Loucy (cell line): ENCODE measurements around the gene TAP2.

ENCODE experiments used
- H2AFZ ChIP-seq: fragments of 200-600 bp; sonication (generic); 2 replicates; pipeline ENCODE4 v1.6.0; 2016; ENCODE audit warnings: antibody characterized with exemption, mild to moderate bottlenecking, low read length, moderate library complexity
- H3F3A ChIP-seq: fragments of 200-600 bp; 2 replicates; pipeline ENCODE4 v1.6.0; 2016; ENCODE audit warnings: antibody characterized with exemption, low read depth, mild to moderate bottlenecking
- H3K27me3 ChIP-seq: fragments of 200-600 bp; sonication (generic); 2 replicates; pipeline ENCODE4 v1.6.1; 2014; ENCODE audit warnings: low read length, mild to moderate bottlenecking; ENCODE audit not compliant: insufficient read depth, poor library complexity, severe bottlenecking
- H3K36me3 ChIP-seq: fragments of 200-600 bp; sonication (generic); 2 replicates; pipeline ENCODE4 v1.6.1; 2016; ENCODE audit warnings: low read length; ENCODE audit not compliant: insufficient read depth
- H3K4me1 ChIP-seq: fragments of 200-600 bp; sonication (generic); 2 replicates; pipeline ENCODE4 v1.5.1; 2014; ENCODE audit warnings: low read length, mild to moderate bottlenecking; ENCODE audit not compliant: insufficient read depth, poor library complexity, severe bottlenecking
- H3K4me2 ChIP-seq: fragments of 200-600 bp; sonication (generic); 2 replicates; pipeline ENCODE4 v1.6.0; 2014; ENCODE audit warnings: antibody characterized with exemption, low read length, low read depth, mild to moderate bottlenecking; ENCODE audit not compliant: poor library complexity, severe bottlenecking
- H3K4me3 ChIP-seq: fragments of 200-600 bp; sonication (generic); 2 replicates; pipeline ENCODE4 v1.5.1; 2014; ENCODE audit warnings: low read length, mild to moderate bottlenecking, mixed read lengths; ENCODE audit not compliant: poor library complexity, severe bottlenecking
- H3K79me2 ChIP-seq: fragments of 200-600 bp; sonication (generic); 2 replicates; pipeline ENCODE4 v1.6.1; 2014; ENCODE audit warnings: low read length; ENCODE audit not compliant: insufficient read depth
- H3K9ac ChIP-seq: fragments of 200-600 bp; sonication (generic); 2 replicates; pipeline ENCODE4 v1.6.0; 2014; ENCODE audit warnings: mild to moderate bottlenecking, low read depth, low read length, moderate library complexity; ENCODE audit not compliant: poor library complexity, severe bottlenecking
- H3K9me2 ChIP-seq: fragments of 200-600 bp; sonication (generic); replicated peaks from 2 replicates; pipeline ENCODE4 v1.6.1; 2016; ENCODE audit warnings: low read depth, low read length, mixed read lengths
- H3K9me3 ChIP-seq: fragments of 200-600 bp; sonication (generic); 2 replicates; pipeline ENCODE4 v1.6.1; 2014; ENCODE audit warnings: mild to moderate bottlenecking, antibody characterized with exemption, low read length, low read depth; ENCODE audit not compliant: insufficient read depth
- H4K20me1 ChIP-seq: fragments of 200-600 bp; sonication (generic); 2 replicates; pipeline ENCODE4 v1.6.0; 2014; ENCODE audit warnings: antibody characterized with exemption, low read length, mild to moderate bottlenecking; ENCODE audit not compliant: insufficient read depth, poor library complexity, severe bottlenecking
- CTCF ChIP-seq: fragments of 200-600 bp; sonication (generic); conservative IDR thresholded peaks from 2 replicates; pipeline ENCODE4 v1.5.1; 2014; ENCODE audit warnings: mild to moderate bottlenecking, antibody characterized with exemption, low read length
- EZH2phosphoT487 ChIP-seq: fragments of 200-600 bp; IDR thresholded peaks from 2 replicates; pipeline ENCODE4 v1.6.1; 2018; ENCODE audit warnings: antibody characterized with exemption, mild to moderate bottlenecking, moderate library complexity, borderline replicate concordance

The TAP2 gene

GRCh38 chr6:32867554-32868256 is 29.2 kb upstream of the TAP2 start:
- Histone ChIP-seq H2AFZ (peak overlapping the region; percentile 10; the same call in 1 of the 2 replicates), H3K27me3 (no peaks in the 10 kb centered on the region), H3K4me3 (peak overlapping the region; percentile 47), H4K20me1 (no peaks in the 10 kb centered on the region), H3F3A (no peaks in the 10 kb centered on the region), H3K9ac (peak overlapping the region; percentile 57), H3K9me3 (no peaks in the 10 kb centered on the region), H3K36me3 (no peaks in the 10 kb centered on the region), H3K4me2 (peak overlapping the region; percentile 64), H3K9me2 (no peaks in the 10 kb centered on the region), H3K79me2 (no peaks in the 10 kb centered on the region), H3K4me1 (peaks cover 31% of the 10 kb centered on the region)
- TF ChIP-seq CTCF (no peak), EZH2phosphoT487 (no peak)

GRCh38 chr6:32867022-32867477 is 28.5 kb upstream of the TAP2 start:
- Histone ChIP-seq H3K79me2 (no peaks in the 10 kb centered on the region), H3K4me2 (peak overlapping the region; percentile 64), H3K9ac (peak overlapping the region; percentile 57)

GRCh38 chr6:32865724-32866443 is 27.3 kb upstream of the TAP2 start:
- H3K9me3 ChIP-seq = no peaks in the 10 kb centered on the region
- peaks cover 36% of the 10 kb centered on the region for H3K4me1 ChIP-seq
- TF ChIP-seq EZH2phosphoT487 (no peak), CTCF (no peak)
- H3K4me3 ChIP-seq = no peak overlapping the region
- peaks cover 5% of the 10 kb centered on the region for H3K79me2 ChIP-seq
- H2AFZ ChIP-seq = no peak overlapping the region
- H4K20me1 ChIP-seq = no peaks in the 10 kb centered on the region
- peak overlapping the region; percentile 64 for H3K4me2 ChIP-seq
- no peaks in the 10 kb centered on the region for H3K27me3 ChIP-seq
- no peaks in the 10 kb centered on the region for H3K36me3 ChIP-seq
- no peaks in the 10 kb centered on the region for H3F3A ChIP-seq
- H3K9ac ChIP-seq = no peak overlapping the region
- H3K9me2 ChIP-seq = no peaks in the 10 kb centered on the region

More at GRCh38 chr6:32867022-32867477, 28.5 kb upstream of the TAP2 start:
- no peaks in the 10 kb centered on the region for H3K9me2 ChIP-seq
- TF ChIP-seq CTCF (no peak), EZH2phosphoT487 (no peak)
- no peaks in the 10 kb centered on the region for H3F3A ChIP-seq
- no peaks in the 10 kb centered on the region for H3K27me3 ChIP-seq
- H3K36me3 ChIP-seq = no peaks in the 10 kb centered on the region
- peaks cover 31% of the 10 kb centered on the region for H3K4me1 ChIP-seq
- peak overlapping the region; percentile 10; the same call in 1 of the 2 replicates for H2AFZ ChIP-seq
- H3K9me3 ChIP-seq = no peaks in the 10 kb centered on the region
- H4K20me1 ChIP-seq = no peaks in the 10 kb centered on the region
- H3K4me3 ChIP-seq = peak overlapping the region; percentile 47
